Measurements from ENCODE around the gene STPG3. TPM values are rescaled to one million over a fixed set of nuclear protein-coding genes. Genes with fewer than 3 reads are reported as not detected.

Gene STPG3
- total and polyA plus RNA-seq, 2 of the 13 experiments (the other 11 are each of a cell fraction or from before 2014, with no cell fraction given) = not detected

DNA sequence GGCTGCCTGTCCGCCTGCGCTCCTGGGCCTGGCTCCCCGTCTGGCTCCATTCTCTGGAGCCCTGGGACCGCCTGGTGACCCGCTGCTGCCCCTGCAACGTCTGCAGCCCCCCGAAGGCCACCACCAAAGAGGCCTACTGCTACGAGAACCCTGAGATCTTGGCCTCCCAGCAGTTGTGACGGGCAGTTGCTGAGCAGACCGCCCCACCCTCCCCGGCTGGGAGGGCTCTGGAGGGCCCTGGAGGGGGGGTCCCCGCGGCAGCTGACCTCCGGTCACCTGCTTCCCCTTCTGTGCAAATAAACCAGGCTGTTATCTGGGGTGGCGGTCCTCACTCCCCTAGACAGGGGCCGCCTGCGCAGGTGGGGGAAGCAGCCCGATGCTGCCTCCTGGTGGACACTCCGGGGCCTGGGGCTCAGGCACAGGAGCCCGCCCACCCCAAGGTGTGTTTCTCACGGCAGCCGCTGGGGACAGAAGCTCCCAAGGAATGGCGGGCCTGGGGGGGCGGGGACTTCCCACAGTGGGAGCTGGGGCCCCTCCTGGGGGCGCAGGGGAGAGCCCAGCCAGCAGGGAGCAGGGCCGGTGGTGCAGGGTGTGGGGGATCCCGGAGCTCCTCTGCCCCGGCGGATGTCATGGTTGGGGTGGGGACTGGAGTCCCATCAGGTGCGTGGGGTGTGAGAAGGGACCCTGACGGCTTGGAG, 14.7 kb upstream of the STPG3 start (continued):
- no peak; the same call in 1 of the 2 replicates for TF ChIP-seq SIN3A (IDR thresholded peaks at IDR 0.05; ENCODE audit: borderline replicate concordance, low read depth, low read length)
- TF ChIP-seq RNF219 (CRISPR knock-in tag; IDR thresholded peaks at IDR 0.05) = no peak
- 0 out of 2 replicates have a peak, but pooled peaks have one; percentile 27 for TF ChIP-seq ZNF672 (CRISPR knock-in tag; IDR thresholded peaks at IDR 0.05)
- TF ChIP-seq, protein P1, sequence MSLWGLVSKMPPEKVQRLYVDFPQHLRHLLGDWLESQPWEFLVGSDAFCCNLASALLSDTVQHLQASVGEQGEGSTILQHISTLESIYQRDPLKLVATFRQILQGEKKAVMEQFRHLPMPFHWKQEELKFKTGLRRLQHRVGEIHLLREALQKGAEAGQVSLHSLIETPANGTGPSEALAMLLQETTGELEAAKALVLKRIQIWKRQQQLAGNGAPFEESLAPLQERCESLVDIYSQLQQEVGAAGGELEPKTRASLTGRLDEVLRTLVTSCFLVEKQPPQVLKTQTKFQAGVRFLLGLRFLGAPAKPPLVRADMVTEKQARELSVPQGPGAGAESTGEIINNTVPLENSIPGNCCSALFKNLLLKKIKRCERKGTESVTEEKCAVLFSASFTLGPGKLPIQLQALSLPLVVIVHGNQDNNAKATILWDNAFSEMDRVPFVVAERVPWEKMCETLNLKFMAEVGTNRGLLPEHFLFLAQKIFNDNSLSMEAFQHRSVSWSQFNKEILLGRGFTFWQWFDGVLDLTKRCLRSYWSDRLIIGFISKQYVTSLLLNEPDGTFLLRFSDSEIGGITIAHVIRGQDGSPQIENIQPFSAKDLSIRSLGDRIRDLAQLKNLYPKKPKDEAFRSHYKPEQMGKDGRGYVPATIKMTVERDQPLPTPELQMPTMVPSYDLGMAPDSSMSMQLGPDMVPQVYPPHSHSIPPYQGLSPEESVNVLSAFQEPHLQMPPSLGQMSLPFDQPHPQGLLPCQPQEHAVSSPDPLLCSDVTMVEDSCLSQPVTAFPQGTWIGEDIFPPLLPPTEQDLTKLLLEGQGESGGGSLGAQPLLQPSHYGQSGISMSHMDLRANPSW (CRISPR knock-in tag; IDR thresholded peaks at IDR 0.05; ENCODE audit: borderline replicate concordance) = peak; percentile 49; the same call in 1 of the 2 replicates
- no peak for TF ChIP-seq MZF1 (CRISPR knock-in tag; IDR thresholded peaks at IDR 0.05; ENCODE audit: borderline replicate concordance)
- TF ChIP-seq ZNF256 (CRISPR knock-in tag; conservative IDR thresholded peaks at IDR 0.05) = no peak
- TF ChIP-seq SATB2 (CRISPR knock-in tag; IDR thresholded peaks at IDR 0.05) = no peak
- TF ChIP-seq, protein P2, sequence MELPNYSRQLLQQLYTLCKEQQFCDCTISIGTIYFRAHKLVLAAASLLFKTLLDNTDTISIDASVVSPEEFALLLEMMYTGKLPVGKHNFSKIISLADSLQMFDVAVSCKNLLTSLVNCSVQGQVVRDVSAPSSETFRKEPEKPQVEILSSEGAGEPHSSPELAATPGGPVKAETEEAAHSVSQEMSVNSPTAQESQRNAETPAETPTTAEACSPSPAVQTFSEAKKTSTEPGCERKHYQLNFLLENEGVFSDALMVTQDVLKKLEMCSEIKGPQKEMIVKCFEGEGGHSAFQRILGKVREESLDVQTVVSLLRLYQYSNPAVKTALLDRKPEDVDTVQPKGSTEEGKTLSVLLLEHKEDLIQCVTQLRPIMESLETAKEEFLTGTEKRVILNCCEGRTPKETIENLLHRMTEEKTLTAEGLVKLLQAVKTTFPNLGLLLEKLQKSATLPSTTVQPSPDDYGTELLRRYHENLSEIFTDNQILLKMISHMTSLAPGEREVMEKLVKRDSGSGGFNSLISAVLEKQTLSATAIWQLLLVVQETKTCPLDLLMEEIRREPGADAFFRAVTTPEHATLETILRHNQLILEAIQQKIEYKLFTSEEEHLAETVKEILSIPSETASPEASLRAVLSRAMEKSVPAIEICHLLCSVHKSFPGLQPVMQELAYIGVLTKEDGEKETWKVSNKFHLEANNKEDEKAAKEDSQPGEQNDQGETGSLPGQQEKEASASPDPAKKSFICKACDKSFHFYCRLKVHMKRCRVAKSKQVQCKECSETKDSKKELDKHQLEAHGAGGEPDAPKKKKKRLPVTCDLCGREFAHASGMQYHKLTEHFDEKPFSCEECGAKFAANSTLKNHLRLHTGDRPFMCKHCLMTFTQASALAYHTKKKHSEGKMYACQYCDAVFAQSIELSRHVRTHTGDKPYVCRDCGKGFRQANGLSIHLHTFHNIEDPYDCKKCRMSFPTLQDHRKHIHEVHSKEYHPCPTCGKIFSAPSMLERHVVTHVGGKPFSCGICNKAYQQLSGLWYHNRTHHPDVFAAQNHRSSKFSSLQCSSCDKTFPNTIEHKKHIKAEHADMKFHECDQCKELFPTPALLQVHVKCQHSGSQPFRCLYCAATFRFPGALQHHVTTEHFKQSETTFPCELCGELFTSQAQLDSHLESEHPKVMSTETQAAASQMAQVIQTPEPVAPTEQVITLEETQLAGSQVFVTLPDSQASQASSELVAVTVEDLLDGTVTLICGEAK (IDR thresholded peaks at IDR 0.05) = no peak
- TF ChIP-seq, protein P2 (CRISPR knock-in tag; IDR thresholded peaks at IDR 0.05) = no peak; the same call in 1 of the 2 replicates
- peak; percentile 34; the same call in 1 of the 2 replicates for TF ChIP-seq ZNF446 (CRISPR knock-in tag; IDR thresholded peaks at IDR 0.05)
- TF ChIP-seq, protein P3, sequence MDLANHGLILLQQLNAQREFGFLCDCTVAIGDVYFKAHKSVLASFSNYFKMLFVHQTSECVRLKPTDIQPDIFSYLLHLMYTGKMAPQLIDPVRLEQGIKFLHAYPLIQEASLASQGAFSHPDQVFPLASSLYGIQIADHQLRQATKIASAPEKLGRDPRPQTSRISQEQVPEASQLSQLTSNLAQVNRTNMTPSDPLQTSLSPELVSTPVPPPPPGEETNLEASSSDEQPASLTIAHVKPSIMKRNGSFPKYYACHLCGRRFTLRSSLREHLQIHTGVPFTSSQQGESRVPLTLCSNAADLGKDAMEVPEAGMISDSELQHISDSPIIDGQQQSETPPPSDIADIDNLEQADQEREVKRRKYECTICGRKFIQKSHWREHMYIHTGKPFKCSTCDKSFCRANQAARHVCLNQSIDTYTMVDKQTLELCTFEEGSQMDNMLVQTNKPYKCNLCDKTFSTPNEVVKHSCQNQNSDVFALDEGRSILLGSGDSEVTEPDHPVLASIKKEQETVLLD (CRISPR knock-in tag; IDR thresholded peaks at IDR 0.05; ENCODE audit: low read depth) = peak; percentile 61; the same call in 1 of the 2 replicates

Data from HepG2 (cell line).